Measurements from ENCODE around the gene BBLN.

BBLN gene

DNA sequence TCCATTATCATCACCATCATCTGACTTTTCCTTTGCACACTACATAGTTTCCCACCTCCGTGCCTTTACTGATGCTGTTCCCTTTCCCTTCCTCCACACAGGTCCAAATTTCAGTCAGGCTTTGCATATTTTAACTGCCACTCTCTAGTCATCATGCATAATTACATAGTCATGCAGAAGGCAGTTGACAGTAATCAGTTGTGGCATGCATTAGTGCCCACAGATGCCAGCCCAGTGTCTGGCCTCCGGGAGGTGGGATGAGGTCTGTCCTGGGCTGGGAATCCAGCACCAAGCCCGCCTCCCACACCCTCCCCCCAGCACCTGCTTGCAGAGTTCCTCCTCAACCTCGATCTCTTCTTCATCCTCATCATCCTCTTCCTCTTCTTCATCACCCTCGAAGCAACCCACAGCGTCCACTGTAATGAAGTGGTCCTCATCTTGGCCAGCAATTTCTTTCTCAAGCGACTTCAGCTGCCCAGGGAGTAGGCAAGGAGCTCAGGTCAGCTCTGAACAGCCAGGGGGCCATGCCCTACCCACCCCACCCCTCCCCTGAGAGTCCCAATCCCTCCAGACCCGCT is 8.8 kb downstream of the BBLN start:
- no peaks in the 10 kb centered on the region for H3K9me3 ChIP-seq
- no peak for DNase-seq
- H3K27ac ChIP-seq, result no peak overlapping the region
- intact Hi-C loops (cut with DNase I; ENCODE audit: low total_unique reads), result no loop called here
- H3K4me3 ChIP-seq, result no peak overlapping the region
- no peaks in the 10 kb centered on the region for H3K27me3 ChIP-seq
- H3K36me3 ChIP-seq, result peaks cover 44 to 90% (median 72%) of the 10 kb centered on the region in 3 donors
- TF ChIP-seq, protein P1, sequence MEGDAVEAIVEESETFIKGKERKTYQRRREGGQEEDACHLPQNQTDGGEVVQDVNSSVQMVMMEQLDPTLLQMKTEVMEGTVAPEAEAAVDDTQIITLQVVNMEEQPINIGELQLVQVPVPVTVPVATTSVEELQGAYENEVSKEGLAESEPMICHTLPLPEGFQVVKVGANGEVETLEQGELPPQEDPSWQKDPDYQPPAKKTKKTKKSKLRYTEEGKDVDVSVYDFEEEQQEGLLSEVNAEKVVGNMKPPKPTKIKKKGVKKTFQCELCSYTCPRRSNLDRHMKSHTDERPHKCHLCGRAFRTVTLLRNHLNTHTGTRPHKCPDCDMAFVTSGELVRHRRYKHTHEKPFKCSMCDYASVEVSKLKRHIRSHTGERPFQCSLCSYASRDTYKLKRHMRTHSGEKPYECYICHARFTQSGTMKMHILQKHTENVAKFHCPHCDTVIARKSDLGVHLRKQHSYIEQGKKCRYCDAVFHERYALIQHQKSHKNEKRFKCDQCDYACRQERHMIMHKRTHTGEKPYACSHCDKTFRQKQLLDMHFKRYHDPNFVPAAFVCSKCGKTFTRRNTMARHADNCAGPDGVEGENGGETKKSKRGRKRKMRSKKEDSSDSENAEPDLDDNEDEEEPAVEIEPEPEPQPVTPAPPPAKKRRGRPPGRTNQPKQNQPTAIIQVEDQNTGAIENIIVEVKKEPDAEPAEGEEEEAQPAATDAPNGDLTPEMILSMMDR (IDR thresholded peaks at IDR 0.05), result no peak
- no peaks in the 10 kb centered on the region for H3K4me1 ChIP-seq

DNA sequence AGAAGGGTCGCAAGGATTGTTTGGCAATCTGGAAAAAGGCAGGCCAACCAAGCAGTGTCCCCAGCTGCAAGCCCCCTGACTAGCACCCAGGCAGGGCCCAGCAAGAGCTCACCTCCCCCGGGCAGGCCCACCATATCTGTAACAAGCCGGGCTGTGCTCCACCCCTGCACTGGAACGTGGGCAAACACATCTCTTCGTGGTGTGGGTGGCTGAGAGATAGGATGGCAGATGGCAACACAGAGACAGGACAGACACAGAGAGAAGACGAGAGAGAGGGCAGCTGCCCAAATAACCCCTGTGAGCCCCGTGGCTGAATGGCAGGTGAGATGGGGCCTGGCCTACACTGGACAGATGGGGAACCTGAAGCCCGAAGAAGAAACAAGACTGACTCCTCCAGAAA is 9.4 kb downstream of the BBLN start:
- no peaks in the 10 kb centered on the region for H3K4me1 ChIP-seq
- H3K27me3 ChIP-seq, result no peaks in the 10 kb centered on the region
- H3K36me3 ChIP-seq, result peaks cover 38 to 90% (median 72%) of the 10 kb centered on the region in 3 donors
- no peak for DNase-seq
- TF ChIP-seq, protein P1 (IDR thresholded peaks at IDR 0.05), result no peak
- intact Hi-C loops (cut with DNase I; ENCODE audit: low total_unique reads), result no loop called here
- no peak overlapping the region for H3K4me3 ChIP-seq
- H3K27ac ChIP-seq, result no peak overlapping the region
- H3K9me3 ChIP-seq, result no peaks in the 10 kb centered on the region

DNA sequence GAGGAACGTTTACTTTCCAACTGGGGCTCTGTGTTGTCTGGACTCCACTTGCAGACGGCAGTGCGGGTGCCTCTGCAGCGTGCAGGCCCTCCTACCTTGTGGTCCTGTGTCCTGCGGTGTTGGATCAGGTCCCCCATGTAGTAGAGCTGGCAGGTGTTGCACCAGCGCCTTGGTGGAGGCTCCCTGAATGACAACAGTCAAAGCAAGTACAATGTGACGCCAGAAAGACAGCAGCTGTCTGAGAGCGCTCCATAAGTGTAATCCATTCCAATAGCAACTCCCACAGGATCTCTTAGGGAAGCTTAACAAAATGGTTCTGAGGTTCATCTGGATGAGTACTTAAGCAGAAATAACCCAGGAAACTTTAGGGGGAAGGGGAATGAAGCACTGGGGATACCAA is 9.9 kb downstream of the BBLN start:
- intact Hi-C loops (cut with DNase I; ENCODE audit: low total_unique reads), result no loop called here
- TF ChIP-seq, protein P1 (IDR thresholded peaks at IDR 0.05), result no peak
- no peak overlapping the region for H3K4me3 ChIP-seq
- no peak for DNase-seq
- no peaks in the 10 kb centered on the region for H3K4me1 ChIP-seq
- H3K9me3 ChIP-seq, result no peaks in the 10 kb centered on the region
- no peaks in the 10 kb centered on the region for H3K27me3 ChIP-seq
- H3K36me3 ChIP-seq, result peaks cover 36 to 90% (median 72%) of the 10 kb centered on the region in 3 donors
- no peak overlapping the region for H3K27ac ChIP-seq

DNA sequence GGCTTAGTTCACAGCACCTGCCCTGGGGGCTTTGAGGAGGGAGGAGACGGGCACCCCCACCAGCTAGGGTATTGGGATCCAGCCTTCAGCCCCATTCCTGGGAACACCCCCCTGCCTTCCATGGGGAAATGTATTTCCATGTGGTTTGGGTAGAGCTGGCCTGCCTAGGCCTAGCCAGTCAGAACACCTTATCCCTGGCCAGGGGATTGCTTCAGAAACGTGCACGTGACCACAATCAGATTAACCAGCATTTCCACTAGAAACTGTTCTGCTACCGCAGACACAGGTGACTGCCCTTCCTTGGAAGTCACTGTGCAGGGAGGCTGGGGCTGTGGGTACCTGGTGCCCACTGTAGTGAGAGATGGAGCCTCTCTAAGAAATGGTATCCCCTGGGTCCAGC is 14.0 kb downstream of the BBLN start:
- H3K4me1 ChIP-seq, result no peaks in the 10 kb centered on the region
- DNase-seq, result no peak
- no peak overlapping the region for H3K27ac ChIP-seq
- H3K9me3 ChIP-seq, result no peaks in the 10 kb centered on the region
- intact Hi-C loops (cut with DNase I; ENCODE audit: low total_unique reads), result no loop called here
- no peak overlapping the region for H3K4me3 ChIP-seq
- H3K36me3 ChIP-seq, result peaks cover 52 to 91% (median 76%) of the 10 kb centered on the region in 3 donors
- H3K27me3 ChIP-seq, result no peaks in the 10 kb centered on the region
- TF ChIP-seq, protein P1 (IDR thresholded peaks at IDR 0.05), result no peak

DNA sequence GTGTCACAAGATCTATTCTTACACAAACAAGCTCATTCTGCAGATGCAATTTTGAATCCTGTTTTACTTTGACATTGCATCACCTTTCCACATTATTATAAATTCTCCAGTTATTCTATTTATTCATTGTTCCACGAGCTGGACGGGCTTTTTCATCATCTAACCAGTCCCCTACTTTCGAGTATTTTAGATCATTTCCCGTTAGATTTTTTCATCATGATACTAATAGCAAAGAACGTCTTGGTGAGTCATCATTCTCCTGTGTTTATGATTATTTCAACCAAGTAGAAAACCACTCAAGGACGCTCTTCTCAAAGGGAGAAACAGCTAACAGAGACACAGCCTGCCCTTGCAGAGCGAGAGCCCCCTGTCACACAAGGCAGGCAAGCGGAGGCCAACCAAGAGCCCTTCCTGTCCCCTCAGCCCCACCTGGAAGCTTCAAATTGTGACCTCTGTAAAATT is 15.1 kb downstream of the BBLN start:
- no peak for DNase-seq
- Histone ChIP-seq H3K27ac (no peak overlapping the region), H3K9me3 (no peaks in the 10 kb centered on the region), H3K27me3 (no peaks in the 10 kb centered on the region), H3K4me3 (no peak overlapping the region), H3K36me3 (peaks cover 52 to 91% (median 76%) of the 10 kb centered on the region in 3 donors), H3K4me1 (no peaks in the 10 kb centered on the region)
- TF ChIP-seq, protein P1 (IDR thresholded peaks at IDR 0.05), result no peak
- intact Hi-C loops (cut with DNase I; ENCODE audit: low total_unique reads), result no loop called here

DNA sequence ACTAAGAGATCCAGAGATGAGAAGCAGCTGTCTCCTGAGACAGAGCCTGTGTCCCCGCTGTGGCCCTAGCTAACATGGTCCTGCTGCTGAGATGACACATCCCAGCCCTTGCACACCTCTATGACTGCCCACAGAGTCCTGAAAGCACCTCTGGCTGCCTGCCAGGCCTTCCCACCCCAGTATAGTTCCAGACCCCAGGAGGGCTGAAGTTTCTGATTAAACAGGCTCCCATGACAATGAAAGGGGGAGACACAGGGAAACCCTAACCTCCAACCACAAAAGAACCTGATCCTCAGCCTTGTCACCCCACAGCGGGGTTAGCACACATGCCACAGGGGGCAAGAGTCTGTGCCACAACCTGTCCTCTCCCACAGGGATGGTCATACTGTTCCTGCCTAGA is 15.7 kb downstream of the BBLN start:
- Histone ChIP-seq H3K9me3 (no peaks in the 10 kb centered on the region), H3K4me3 (no peak overlapping the region), H3K36me3 (peaks cover 55 to 91% (median 76%) of the 10 kb centered on the region in 3 donors), H3K27ac (no peak overlapping the region), H3K27me3 (no peaks in the 10 kb centered on the region), H3K4me1 (no peaks in the 10 kb centered on the region)
- TF ChIP-seq, protein P1 (IDR thresholded peaks at IDR 0.05), result no peak
- no peak for DNase-seq
- intact Hi-C loops (cut with DNase I; ENCODE audit: low total_unique reads), result no loop called here

Measured in tibial artery (tissue), 4 donors.